K562 (cell line): ENCODE measurements around the gene CHD5.

Experiments used
- CHD4 ChIP-seq: fragments of 200-600 bp; sonication (generic); IDR thresholded peaks from 3 replicates; pipeline ENCODE4 v1.6.1; 2012; ENCODE audit warnings: low read depth, mild to moderate bottlenecking, mixed read lengths, low read length, inconsistent platforms; ENCODE audit not compliant: insufficient read depth, insufficient replicate concordance, poor library complexity, severe bottlenecking
- FOXA3 ChIP-seq, 2 experiments: fragments of 450-650 bp in 1 of 2; sonication (generic) in 1 of 2; formaldehyde crosslinking; IDR thresholded peaks in 1 of 2; conservative IDR thresholded peaks in 1 of 2; 2 replicates each; pipeline versions ENCODE4 v1.4.0 to v1.8.0; 2020 to 2022; ENCODE audit warnings: mild to moderate bottlenecking in 2 of 2, missing genetic modification reagents in 1 of 2
- FOXK1 ChIP-seq: sonication (generic); formaldehyde crosslinking; IDR thresholded peaks from 2 replicates; pipeline ENCODE4 v1.8.0; 2022; ENCODE audit warnings: missing genetic modification reagents, mild to moderate bottlenecking, borderline replicate concordance
- HCFC1 ChIP-seq: IDR thresholded peaks from 2 replicates; pipeline ENCODE4 v1.6.1; 2012; ENCODE audit warnings: low read depth, low read length, improper control_type of control experiment
- HMGXB4 ChIP-seq: sonication (generic); formaldehyde crosslinking; IDR thresholded peaks from 2 replicates; pipeline ENCODE4 v1.8.1; 2023; ENCODE audit warnings: mild to moderate bottlenecking, missing genetic modification reagents
- JUNB ChIP-seq: fragments of 450-650 bp; formaldehyde crosslinking; conservative IDR thresholded peaks from 2 replicates; pipeline ENCODE4 v1.4.0; 2020; ENCODE audit warnings: mild to moderate bottlenecking
- MAX ChIP-seq: sonication (generic); formaldehyde crosslinking; IDR thresholded peaks from 2 replicates; pipeline ENCODE4 v1.9.0; 2022; ENCODE audit warnings: mild to moderate bottlenecking, missing genetic modification reagents
- MAZ ChIP-seq, 2 experiments: fragments of 450-650 bp in 1 of 2; sonication (generic) in 1 of 2; formaldehyde crosslinking; IDR thresholded peaks in 1 of 2; conservative IDR thresholded peaks in 1 of 2; 2 replicates each; pipeline versions ENCODE4 v1.4.0 to v1.5.0; 2020; ENCODE audit warnings: mild to moderate bottlenecking in 1 of 2, missing genetic modification reagents in 1 of 2
- PML ChIP-seq: IDR thresholded peaks from 2 replicates; pipeline ENCODE4 v1.6.1; 2012; ENCODE audit warnings: low read length, inconsistent platforms
- SMC3 ChIP-seq: conservative IDR thresholded peaks from 2 replicates; pipeline ENCODE4 v1.6.1; 2011; ENCODE audit warnings: low read depth, low read length, improper control_type of control experiment; ENCODE audit not compliant: insufficient read depth
- TF ChIP-seq, protein P1 (sequence below), 3 experiments: IDR thresholded peaks in 2 of 3; conservative IDR thresholded peaks in 1 of 3; 2 replicates each; pipeline ENCODE4 v1.5.1; 2011 to 2012; ENCODE audit warnings: low read length in 3 of 3, mild to moderate bottlenecking in 3 of 3, control low read depth in 2 of 3, improper control_type of control experiment in 1 of 3, inconsistent platforms in 1 of 3, low read depth in 1 of 3, mixed read lengths in 1 of 3, moderate library complexity in 1 of 3; ENCODE audit not compliant: insufficient read depth in 2 of 3
- TF ChIP-seq, protein P2 (sequence below): sonication (generic); formaldehyde crosslinking; IDR thresholded peaks from 2 replicates; pipeline ENCODE4 v1.9.0; 2022; ENCODE audit warnings: mild to moderate bottlenecking, missing genetic modification reagents
- TF ChIP-seq, protein P3 (sequence below): sonication (generic); formaldehyde crosslinking; IDR thresholded peaks from 2 replicates; pipeline ENCODE4 v1.8.1; 2022; ENCODE audit warnings: missing genetic modification reagents

DNA sequence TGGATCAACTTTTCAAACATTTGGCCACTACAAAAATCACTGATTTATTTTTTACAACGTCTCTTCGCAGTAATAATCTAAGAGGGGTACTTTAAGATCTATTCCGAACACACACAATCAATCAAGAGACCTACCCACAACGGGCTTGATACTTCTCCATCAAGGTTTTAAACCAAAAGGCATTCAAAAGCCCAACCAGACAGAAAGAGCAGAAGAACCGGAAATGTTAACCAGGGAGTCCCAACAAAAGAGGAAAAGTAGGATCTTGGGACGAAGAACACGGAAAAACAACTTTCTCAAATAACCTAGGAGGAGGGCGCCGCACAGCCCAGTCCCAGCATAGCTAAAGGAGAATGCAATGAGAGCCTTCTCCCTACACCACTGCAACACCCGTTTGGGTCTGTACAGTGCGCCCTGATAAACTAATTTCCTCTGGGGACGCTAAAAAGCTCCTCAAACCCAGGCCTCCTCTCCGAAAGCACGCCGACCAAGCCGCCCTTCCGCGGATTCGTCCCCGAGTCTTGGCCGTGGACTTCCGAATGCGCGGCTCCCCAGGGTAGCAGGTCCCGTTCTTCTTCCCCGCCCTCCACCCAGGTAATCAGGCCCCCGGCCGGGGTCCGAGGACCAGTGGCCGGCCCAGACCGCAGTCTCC, 18.7 kb upstream of the CHD5 start:
- TF ChIP-seq MAX (CRISPR knock-in tag) (no peak), SMC3 (no peak), FOXA3 (CRISPR knock-in tag; conservative IDR thresholded peaks at IDR 0.05 in 1 of 2, IDR thresholded peaks at IDR 0.05 in 1 of 2) (no peak), HMGXB4 (CRISPR knock-in tag) (no peak), JUNB (CRISPR knock-in tag) (no peak), CHD4 (no peak), HCFC1 (no peak), MAZ (CRISPR knock-in tag; conservative IDR thresholded peaks at IDR 0.05 in 1 of 2, IDR thresholded peaks at IDR 0.05 in 1 of 2) (no peak), FOXK1 (CRISPR knock-in tag) (no peak; the same call in 1 of the 2 replicates), PML (no peak)
- TF ChIP-seq, protein P1, sequence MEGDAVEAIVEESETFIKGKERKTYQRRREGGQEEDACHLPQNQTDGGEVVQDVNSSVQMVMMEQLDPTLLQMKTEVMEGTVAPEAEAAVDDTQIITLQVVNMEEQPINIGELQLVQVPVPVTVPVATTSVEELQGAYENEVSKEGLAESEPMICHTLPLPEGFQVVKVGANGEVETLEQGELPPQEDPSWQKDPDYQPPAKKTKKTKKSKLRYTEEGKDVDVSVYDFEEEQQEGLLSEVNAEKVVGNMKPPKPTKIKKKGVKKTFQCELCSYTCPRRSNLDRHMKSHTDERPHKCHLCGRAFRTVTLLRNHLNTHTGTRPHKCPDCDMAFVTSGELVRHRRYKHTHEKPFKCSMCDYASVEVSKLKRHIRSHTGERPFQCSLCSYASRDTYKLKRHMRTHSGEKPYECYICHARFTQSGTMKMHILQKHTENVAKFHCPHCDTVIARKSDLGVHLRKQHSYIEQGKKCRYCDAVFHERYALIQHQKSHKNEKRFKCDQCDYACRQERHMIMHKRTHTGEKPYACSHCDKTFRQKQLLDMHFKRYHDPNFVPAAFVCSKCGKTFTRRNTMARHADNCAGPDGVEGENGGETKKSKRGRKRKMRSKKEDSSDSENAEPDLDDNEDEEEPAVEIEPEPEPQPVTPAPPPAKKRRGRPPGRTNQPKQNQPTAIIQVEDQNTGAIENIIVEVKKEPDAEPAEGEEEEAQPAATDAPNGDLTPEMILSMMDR (IDR thresholded peaks at IDR 0.05 in 2 of 3, conservative IDR thresholded peaks at IDR 0.05 in 1 of 3; ENCODE audit: insufficient read depth in 2 of 3, low read depth in 1 of 3, low read length in 3 of 3) = no peak
- TF ChIP-seq, protein P2, sequence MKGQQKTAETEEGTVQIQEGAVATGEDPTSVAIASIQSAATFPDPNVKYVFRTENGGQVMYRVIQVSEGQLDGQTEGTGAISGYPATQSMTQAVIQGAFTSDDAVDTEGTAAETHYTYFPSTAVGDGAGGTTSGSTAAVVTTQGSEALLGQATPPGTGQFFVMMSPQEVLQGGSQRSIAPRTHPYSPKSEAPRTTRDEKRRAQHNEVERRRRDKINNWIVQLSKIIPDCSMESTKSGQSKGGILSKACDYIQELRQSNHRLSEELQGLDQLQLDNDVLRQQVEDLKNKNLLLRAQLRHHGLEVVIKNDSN = no peak
- TF ChIP-seq, protein P3, sequence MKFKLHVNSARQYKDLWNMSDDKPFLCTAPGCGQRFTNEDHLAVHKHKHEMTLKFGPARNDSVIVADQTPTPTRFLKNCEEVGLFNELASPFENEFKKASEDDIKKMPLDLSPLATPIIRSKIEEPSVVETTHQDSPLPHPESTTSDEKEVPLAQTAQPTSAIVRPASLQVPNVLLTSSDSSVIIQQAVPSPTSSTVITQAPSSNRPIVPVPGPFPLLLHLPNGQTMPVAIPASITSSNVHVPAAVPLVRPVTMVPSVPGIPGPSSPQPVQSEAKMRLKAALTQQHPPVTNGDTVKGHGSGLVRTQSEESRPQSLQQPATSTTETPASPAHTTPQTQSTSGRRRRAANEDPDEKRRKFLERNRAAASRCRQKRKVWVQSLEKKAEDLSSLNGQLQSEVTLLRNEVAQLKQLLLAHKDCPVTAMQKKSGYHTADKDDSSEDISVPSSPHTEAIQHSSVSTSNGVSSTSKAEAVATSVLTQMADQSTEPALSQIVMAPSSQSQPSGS (CRISPR knock-in tag) = no peak
